ENCODE data around the gene IMPA2. TPM values are rescaled to one million over a fixed set of nuclear protein-coding genes. Genes with fewer than 3 reads are reported as not detected.

IMPA2 gene
- total and polyA plus RNA-seq, 2 of the 8 experiments (the other 6 are each of a cell fraction or from before 2014, with no cell fraction given), result 102 to 140 TPM

DNA sequence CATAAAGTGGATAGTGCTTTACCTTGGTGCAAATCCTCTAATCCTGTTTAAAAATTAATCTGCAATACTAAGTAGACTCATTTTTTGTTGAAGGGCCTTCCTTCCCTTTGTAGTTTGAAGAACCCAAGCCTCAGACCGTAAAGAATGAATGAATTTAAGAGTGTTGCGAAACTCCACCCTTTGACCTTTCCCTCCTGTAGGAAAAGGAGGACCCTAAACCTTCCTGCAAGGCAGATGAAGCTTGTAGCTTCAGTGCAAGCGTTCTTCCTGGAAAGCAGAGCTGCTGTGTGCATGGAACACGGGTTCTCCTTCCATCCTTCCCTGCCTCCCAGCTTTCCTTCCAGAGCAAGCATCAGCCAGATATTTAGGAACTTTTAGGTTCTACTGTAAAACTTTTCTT lies 1.7 kb downstream of the IMPA2 start:
- FAIRE-seq (no peak), DNase-seq (ENCODE audit: low read depth in 1 of 2, low spot score in 2 of 2) (no peak)
- no peak overlapping the region for H2BK5ac ChIP-seq (ENCODE audit: low read depth, low read length)
- H3K4me1 ChIP-seq (replicated peaks in 1 of 4; ENCODE audit: control insufficient read depth in 3 of 4, insufficient read depth in 4 of 4, low read length in 3 of 4), result peaks cover 7 to 21% (median 11%) of the 10 kb centered on the region in 4 experiments
- H3K36me3 ChIP-seq (ENCODE audit: control insufficient read depth in 2 of 4, insufficient read depth in 4 of 4, low read length in 3 of 4), result no peaks in the 10 kb centered on the region
- H3K14ac ChIP-seq (ENCODE audit: insufficient read length), result no peak overlapping the region
- peak; percentile 93 for TF ChIP-seq CEBPB (IDR thresholded peaks at IDR 0.05; ENCODE audit: low read depth, low read length)
- TF ChIP-seq ZNF274 (IDR thresholded peaks at IDR 0.05; ENCODE audit: borderline replicate concordance, extremely low read depth, low read length), result no peak
- H2BK15ac ChIP-seq (ENCODE audit: low read length), result no peak overlapping the region
- no peak overlapping the region; the same call in 1 of the 2 replicates for H2BK12ac ChIP-seq (ENCODE audit: low read depth, low read length)
- H3K27me3 ChIP-seq (replicated peaks in 1 of 4; ENCODE audit: control insufficient read depth in 3 of 4, extremely low read depth in 1 of 4, insufficient read depth in 3 of 4, low read length in 3 of 4), result no peaks in the 10 kb centered on the region
- no peak overlapping the region for H2AFZ ChIP-seq (ENCODE audit: low read length)
- H2BK20ac ChIP-seq (ENCODE audit: low read length), result no peak overlapping the region
- H3K56ac ChIP-seq (replicated peaks; ENCODE audit: insufficient read length, low read depth, low read length), result no peak overlapping the region
- no peak overlapping the region for H3K23ac ChIP-seq (ENCODE audit: insufficient read length)
- H3K4me3 ChIP-seq (ENCODE audit: extremely low read depth in 1 of 4, insufficient read depth in 2 of 4, low read depth in 3 of 4, low read length in 4 of 4), result peak overlapping the region; percentile 9 to 85 (median 76); a peak in 6 of 8 replicates
- peaks cover 15 to 54% of the 10 kb centered on the region in 2 experiments for H3K79me2 ChIP-seq (ENCODE audit: control insufficient read depth in 1 of 2, insufficient read depth in 2 of 2, low read length in 2 of 2)
- H4K5ac ChIP-seq (ENCODE audit: insufficient read length, low read depth, low read length), result no peak overlapping the region
- no peak overlapping the region for H2BK120ac ChIP-seq (replicated peaks; ENCODE audit: low read depth, low read length)
- WGBS, 2 experiments (ENCODE audit: extremely low coverage in 1 of 2, insufficient coverage in 1 of 2, insufficient read length in 1 of 2, insufficient replicate concordance in 2 of 2, low coverage in 1 of 2, low lambda C conversion rate in 2 of 2, missing lambda C conversion rate in 1 of 2), result 64% methylated on average over 4 of the region's 4 CpGs; no CpG with 5 or more reads in 1 of the 2 experiments
- H3K79me1 ChIP-seq (ENCODE audit: low read depth, low read length), result peaks cover 7% of the 10 kb centered on the region
- H3K18ac ChIP-seq (ENCODE audit: extremely low read depth, low read length), result no peak overlapping the region
- peaks cover 5 to 17% of the 10 kb centered on the region in 2 experiments for H4K20me1 ChIP-seq (replicated peaks in 1 of 2; ENCODE audit: control insufficient read depth in 1 of 2, insufficient read depth in 2 of 2, low read length in 2 of 2)
- no peaks in the 10 kb centered on the region for H3K9me3 ChIP-seq (ENCODE audit: insufficient read depth in 2 of 2, low read depth in 1 of 2, low read length in 1 of 2)
- no peak overlapping the region for H4K91ac ChIP-seq (replicated peaks; ENCODE audit: insufficient read length, low read length)
- no peak overlapping the region for H3K4ac ChIP-seq (replicated peaks; ENCODE audit: insufficient read length, low read depth, low read length)
- peaks cover 9% of the 10 kb centered on the region for H3K23me2 ChIP-seq (ENCODE audit: low read depth, low read length)
- POLR2A ChIA-PET (ENCODE audit: partially characterized antibody), result interaction anchor here (1.0 to 6.4 kb wide), 7 partner anchors 9 to 98 kb away, joined by 3 to 100 read pairs (median 5); no protein-coding TSS in a partner anchor
- H2AK5ac ChIP-seq (ENCODE audit: low read depth, low read length), result no peak overlapping the region
- CTCF ChIA-PET (ENCODE audit: partially characterized antibody), result interaction anchor here (1.1 to 4.5 kb wide), 8 partner anchors 10 to 44 kb away, joined by 3 to 42 read pairs (median 5); no protein-coding TSS in a partner anchor
- H3K27ac ChIP-seq (ENCODE audit: low read depth, low read length), result no peak overlapping the region
- H3K4me2 ChIP-seq (ENCODE audit: insufficient read depth in 1 of 2, low read depth in 2 of 2, low read length in 2 of 2), result peak overlapping the region; percentile 82 to 94
- H4K8ac ChIP-seq (ENCODE audit: extremely low read depth, insufficient read depth, low read length), result no peak overlapping the region
- no peak overlapping the region; a peak in 1 of 7 replicates for H3K9ac ChIP-seq (replicated peaks in 1 of 4; ENCODE audit: extremely low read depth in 1 of 4, low read depth in 3 of 4, low read length in 3 of 4)

All from H1 (cell line).